Activated CD4-positive, alpha-beta memory T cell treated with anti-CD3 and anti-CD28 coated beads for 36 hours (primary cell): ENCODE data around the gene RIMBP2. TPM values are rescaled to one million over a fixed set of nuclear protein-coding genes. Genes with fewer than 3 reads are reported as not detected.

Source experiments
- CTCF ChIA-PET: fragments of 350-600 bp; sonication (Branson Sonifier 250); formaldehyde crosslinking; loops from one replicate; lab custom pipeline; 2021; ENCODE audit warnings: antibody characterized with exemption, inconsistent platforms; lab: Charles Lee
- POLR2A ChIA-PET: fragments of 350-600 bp; sonication (Branson Sonifier 250); formaldehyde crosslinking; loops from one replicate; lab custom pipeline; 2021; ENCODE audit warnings: antibody characterized with exemption; lab: Charles Lee
- DNase-seq: peaks from one replicate; pipeline ENCODE4 v3.0.0-alpha.2; 2020
- H3K27ac Mint-ChIP-seq: one replicate; pipeline ENCODE4 v1.8.0; 2021; ENCODE audit warnings: mixed read lengths
- H3K27me3 Mint-ChIP-seq: one replicate; pipeline ENCODE4 v1.8.0; 2021; ENCODE audit warnings: mixed read lengths
- H3K36me3 Mint-ChIP-seq: one replicate; pipeline ENCODE4 v1.8.0; 2021; ENCODE audit warnings: mixed read lengths
- H3K4me1 Mint-ChIP-seq: one replicate; pipeline ENCODE4 v1.8.0; 2021; ENCODE audit warnings: low read depth, mixed read lengths
- H3K4me3 Mint-ChIP-seq: one replicate; pipeline ENCODE4 v1.8.0; 2021; ENCODE audit warnings: mild to moderate bottlenecking, mixed read lengths
- H3K9me3 Mint-ChIP-seq: one replicate; pipeline ENCODE4 v1.8.0; 2021; ENCODE audit warnings: mixed read lengths
- intact Hi-C: fragments of 100-400 bp; cut with micrococcal nuclease; formaldehyde crosslinking; loops from one replicate; pipeline ENCODE4 v1.15.1; 2023
- total RNA-seq, 2 experiments: library from RNA; stranded (reverse); gene quantifications; one replicate each; pipeline ENCODE4 v1.2.3, GENCODE V29; 2021

The RIMBP2 gene
- total RNA-seq, 2 experiments from 2014 or later: 0.27 TPM; not detected in 1

DNA sequence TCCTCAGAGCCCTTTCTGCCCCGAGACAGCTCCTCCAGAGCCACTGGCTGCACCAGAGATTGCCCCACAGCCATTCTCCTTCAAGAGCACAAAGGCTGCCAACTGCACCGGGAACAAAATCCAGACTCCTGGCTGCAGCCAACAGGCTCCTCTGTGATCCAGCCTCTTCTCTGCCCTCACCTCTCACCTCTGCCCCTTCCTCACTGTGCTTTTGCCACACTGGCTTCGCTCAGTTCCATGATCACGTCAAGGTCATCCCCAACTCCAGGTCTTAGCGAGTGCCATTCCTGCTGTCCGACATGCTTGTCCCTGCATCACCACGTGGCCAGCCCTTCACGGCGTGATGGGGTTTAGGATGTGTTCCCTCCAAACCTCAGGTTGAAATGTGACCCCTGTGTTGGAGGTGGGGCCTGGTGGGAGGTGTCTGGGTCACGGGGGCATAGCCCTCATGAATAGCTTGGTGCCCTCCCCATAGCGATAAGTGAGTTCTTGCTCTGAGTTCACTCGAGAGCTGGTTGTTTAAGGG is 229.1 kb downstream of the RIMBP2 start:
- Mint-ChIP-seq H3K27ac (no peak overlapping the region), H3K27me3 (no peaks in the 10 kb centered on the region), H3K4me1 (no peaks in the 10 kb centered on the region), H3K36me3 (no peaks in the 10 kb centered on the region), H3K4me3 (no peak overlapping the region), H3K9me3 (peaks cover 9% of the 10 kb centered on the region)
- CTCF ChIA-PET: no interaction called here
- intact Hi-C loops: no loop called here
- no peak for DNase-seq
- POLR2A ChIA-PET: no interaction called here

DNA sequence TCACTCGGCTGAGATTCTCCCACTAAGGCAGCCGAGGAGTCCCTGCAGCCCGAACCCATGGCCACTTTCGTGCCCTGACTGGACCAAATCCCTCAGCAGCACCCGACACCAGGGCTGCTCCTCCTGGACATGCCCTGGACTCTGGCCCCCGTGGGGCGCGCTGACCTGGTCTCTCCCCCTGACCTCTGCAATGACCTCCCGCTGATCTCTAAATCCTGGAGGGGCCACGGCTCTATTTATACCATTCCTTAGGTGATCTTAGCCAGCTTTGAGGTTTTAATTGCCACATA is 230.0 kb downstream of the RIMBP2 start:
- H3K36me3 Mint-ChIP-seq: no peaks in the 10 kb centered on the region
- ChIA-PET POLR2A (no interaction called here), CTCF (no interaction called here)
- H3K4me3 Mint-ChIP-seq: no peak overlapping the region
- DNase-seq: no peak
- no peaks in the 10 kb centered on the region for H3K27me3 Mint-ChIP-seq
- peaks cover 9% of the 10 kb centered on the region for H3K9me3 Mint-ChIP-seq
- H3K4me1 Mint-ChIP-seq: no peaks in the 10 kb centered on the region
- no peak overlapping the region for H3K27ac Mint-ChIP-seq
- intact Hi-C loops: no loop called here

DNA sequence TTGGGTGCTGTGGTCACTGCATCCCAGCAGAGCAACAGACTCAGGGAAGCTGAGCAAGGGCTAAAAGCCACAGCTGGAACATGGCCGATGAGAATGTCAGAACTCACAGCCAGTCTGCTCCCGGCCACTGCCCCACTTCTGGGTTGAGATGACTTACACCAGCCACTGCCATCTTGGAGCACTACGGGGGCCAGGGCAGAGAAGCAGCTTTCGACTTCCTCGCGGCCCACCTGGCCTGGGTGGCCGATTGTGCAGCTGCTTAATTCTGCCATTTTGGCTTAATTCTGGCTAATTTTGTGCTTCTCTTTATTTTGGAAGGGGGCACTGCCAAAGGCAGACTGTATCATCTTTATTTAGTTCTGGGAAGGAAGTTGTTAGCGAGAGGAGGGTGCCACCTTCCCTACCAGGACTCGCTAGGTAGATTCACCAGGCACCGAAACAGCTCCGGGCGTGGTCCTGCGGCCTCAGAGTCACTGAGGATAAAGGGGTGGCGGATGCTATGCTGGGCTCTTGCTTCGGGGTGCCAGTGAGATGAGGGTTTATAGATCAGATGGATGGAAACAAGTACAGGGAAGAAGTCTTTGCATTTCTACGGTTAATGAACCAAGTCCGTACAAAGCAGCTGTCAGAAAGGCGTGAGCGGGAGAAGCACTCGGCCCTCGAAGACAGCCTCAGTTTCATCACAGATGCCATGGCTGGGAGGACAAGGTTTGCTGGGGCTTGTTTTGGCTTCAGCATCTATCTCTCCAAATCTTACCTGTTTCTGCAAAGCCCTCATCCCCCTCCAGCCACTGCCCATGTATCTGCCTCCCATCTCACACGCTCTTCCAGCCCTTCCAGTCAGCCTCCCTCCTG is 230.6 kb downstream of the RIMBP2 start:
- H3K27me3 Mint-ChIP-seq: no peaks in the 10 kb centered on the region
- intact Hi-C loops: no loop called here
- no peak for DNase-seq
- H3K4me3 Mint-ChIP-seq: no peak overlapping the region
- H3K9me3 Mint-ChIP-seq: peaks cover 9% of the 10 kb centered on the region
- CTCF ChIA-PET: no interaction called here
- POLR2A ChIA-PET: no interaction called here
- no peak overlapping the region for H3K27ac Mint-ChIP-seq
- no peaks in the 10 kb centered on the region for H3K36me3 Mint-ChIP-seq
- no peaks in the 10 kb centered on the region for H3K4me1 Mint-ChIP-seq

GRCh38 chr12:130484221-130484620 is 231.9 kb downstream of the RIMBP2 start:
- H3K36me3 Mint-ChIP-seq: no peaks in the 10 kb centered on the region
- ChIA-PET POLR2A (no interaction called here), CTCF (no interaction called here)
- H3K27me3 Mint-ChIP-seq: no peaks in the 10 kb centered on the region
- intact Hi-C loops: no loop called here
- DNase-seq: no peak
- H3K9me3 Mint-ChIP-seq: peaks cover 5% of the 10 kb centered on the region
- H3K27ac Mint-ChIP-seq: no peak overlapping the region
- no peaks in the 10 kb centered on the region for H3K4me1 Mint-ChIP-seq
- no peak overlapping the region for H3K4me3 Mint-ChIP-seq

DNA sequence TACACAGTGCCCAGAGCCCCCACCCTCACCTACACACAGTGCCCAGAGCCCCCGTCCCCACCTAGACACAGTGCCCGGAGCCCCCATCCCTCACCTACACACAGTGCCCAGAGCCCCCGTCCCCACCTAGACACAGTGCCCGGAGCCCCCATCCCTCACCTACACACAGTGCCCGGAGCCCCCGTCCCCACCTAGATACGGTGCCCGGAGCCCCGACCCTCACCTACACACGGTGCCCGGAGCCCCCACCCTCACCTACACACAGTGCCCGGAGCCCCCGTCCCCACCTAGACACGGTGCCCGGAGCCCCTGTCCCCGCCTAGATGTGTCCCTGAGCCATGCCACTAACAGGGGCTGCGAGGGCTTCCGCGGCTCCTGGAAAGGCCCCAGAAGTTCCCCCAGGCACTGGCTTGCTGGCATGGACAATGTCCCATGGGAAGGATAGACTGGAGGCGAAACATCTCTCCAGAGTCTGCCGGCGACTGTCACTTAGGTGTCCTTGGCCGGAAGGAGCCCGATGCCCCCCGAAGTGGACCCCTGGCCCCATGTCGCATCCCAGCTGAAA is 232.4 kb downstream of the RIMBP2 start:
- no peak overlapping the region for H3K4me3 Mint-ChIP-seq
- ChIA-PET CTCF (no interaction called here), POLR2A (no interaction called here)
- DNase-seq: no peak
- H3K27me3 Mint-ChIP-seq: no peaks in the 10 kb centered on the region
- no peak overlapping the region for H3K27ac Mint-ChIP-seq
- no peaks in the 10 kb centered on the region for H3K4me1 Mint-ChIP-seq
- no peaks in the 10 kb centered on the region for H3K36me3 Mint-ChIP-seq
- no peaks in the 10 kb centered on the region for H3K9me3 Mint-ChIP-seq
- intact Hi-C loops: no loop called here

- H3K4me3 Mint-ChIP-seq: no peak overlapping the region
- intact Hi-C loops: no loop called here
- CTCF ChIA-PET: no interaction called here
- no peaks in the 10 kb centered on the region for H3K36me3 Mint-ChIP-seq
- H3K27me3 Mint-ChIP-seq: no peaks in the 10 kb centered on the region
- no peaks in the 10 kb centered on the region for H3K4me1 Mint-ChIP-seq
- H3K27ac Mint-ChIP-seq: no peak overlapping the region
- POLR2A ChIA-PET: no interaction called here
- no peak for DNase-seq
- H3K9me3 Mint-ChIP-seq: no peaks in the 10 kb centered on the region
Observed at GRCh38 chr12:130482448-130482847, 233.7 kb downstream of the RIMBP2 start.

DNA sequence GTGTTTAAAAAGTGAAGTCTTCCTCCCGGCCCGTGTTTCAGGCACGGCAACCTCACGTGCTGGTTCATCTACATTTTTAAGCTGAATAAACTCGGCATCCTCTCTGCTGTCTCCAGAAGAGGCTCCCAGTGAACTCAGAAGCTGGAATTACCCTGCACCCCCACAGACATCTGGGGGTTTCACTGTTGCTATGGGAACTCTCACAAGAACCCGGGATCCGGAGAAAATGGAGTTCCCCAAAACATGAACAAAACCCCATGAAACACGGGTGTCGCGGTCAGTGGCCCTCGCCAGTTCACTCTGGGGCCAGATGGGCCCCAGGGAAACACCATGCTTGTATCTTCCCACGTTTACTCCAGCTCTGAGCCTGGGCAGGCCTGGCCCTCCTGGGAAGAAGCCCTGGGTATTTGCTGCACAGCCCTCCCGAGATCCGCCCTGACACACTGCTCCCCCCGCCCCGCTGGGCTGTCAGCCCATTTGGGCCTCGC is 234.7 kb downstream of the RIMBP2 start:
- POLR2A ChIA-PET: no interaction called here
- H3K4me1 Mint-ChIP-seq: no peaks in the 10 kb centered on the region
- intact Hi-C loops: no loop called here
- H3K9me3 Mint-ChIP-seq: no peaks in the 10 kb centered on the region
- CTCF ChIA-PET: no interaction called here
- no peak overlapping the region for H3K27ac Mint-ChIP-seq
- H3K4me3 Mint-ChIP-seq: no peak overlapping the region
- DNase-seq: no peak
- no peaks in the 10 kb centered on the region for H3K27me3 Mint-ChIP-seq
- no peaks in the 10 kb centered on the region for H3K36me3 Mint-ChIP-seq

- intact Hi-C loops: no loop called here
- Mint-ChIP-seq H3K27me3 (no peaks in the 10 kb centered on the region), H3K36me3 (no peaks in the 10 kb centered on the region), H3K4me3 (no peak overlapping the region), H3K27ac (no peak overlapping the region), H3K4me1 (no peaks in the 10 kb centered on the region), H3K9me3 (no peaks in the 10 kb centered on the region)
- no peak for DNase-seq
- CTCF ChIA-PET: no interaction called here
- POLR2A ChIA-PET: no interaction called here
Observed at GRCh38 chr12:130480887-130481286, 235.2 kb downstream of the RIMBP2 start.

DNA sequence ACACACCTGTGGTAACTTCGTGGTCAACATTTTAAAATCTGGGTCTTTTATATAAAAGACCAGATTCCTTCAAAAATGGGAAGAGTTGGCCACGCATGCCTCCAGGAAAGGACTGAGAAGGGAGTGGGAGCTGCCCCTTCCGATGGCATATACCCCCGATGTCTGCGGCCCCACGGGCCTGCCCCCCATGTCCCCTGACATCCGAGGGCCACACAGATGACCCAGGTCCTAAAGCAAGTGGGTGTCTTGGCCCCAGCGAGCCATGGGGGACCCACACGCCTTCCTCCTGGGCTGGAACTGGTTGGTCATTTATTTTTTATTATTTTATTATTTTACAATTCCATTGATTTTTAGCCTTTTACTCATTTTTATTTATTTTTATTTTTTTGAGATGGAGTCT is 235.9 kb downstream of the RIMBP2 start:
- ChIA-PET CTCF (no interaction called here), POLR2A (no interaction called here)
- Mint-ChIP-seq H3K36me3 (no peaks in the 10 kb centered on the region), H3K4me3 (no peak overlapping the region), H3K9me3 (no peaks in the 10 kb centered on the region), H3K4me1 (no peaks in the 10 kb centered on the region), H3K27me3 (no peaks in the 10 kb centered on the region), H3K27ac (no peak overlapping the region)
- intact Hi-C loops: no loop called here
- no peak for DNase-seq

DNA sequence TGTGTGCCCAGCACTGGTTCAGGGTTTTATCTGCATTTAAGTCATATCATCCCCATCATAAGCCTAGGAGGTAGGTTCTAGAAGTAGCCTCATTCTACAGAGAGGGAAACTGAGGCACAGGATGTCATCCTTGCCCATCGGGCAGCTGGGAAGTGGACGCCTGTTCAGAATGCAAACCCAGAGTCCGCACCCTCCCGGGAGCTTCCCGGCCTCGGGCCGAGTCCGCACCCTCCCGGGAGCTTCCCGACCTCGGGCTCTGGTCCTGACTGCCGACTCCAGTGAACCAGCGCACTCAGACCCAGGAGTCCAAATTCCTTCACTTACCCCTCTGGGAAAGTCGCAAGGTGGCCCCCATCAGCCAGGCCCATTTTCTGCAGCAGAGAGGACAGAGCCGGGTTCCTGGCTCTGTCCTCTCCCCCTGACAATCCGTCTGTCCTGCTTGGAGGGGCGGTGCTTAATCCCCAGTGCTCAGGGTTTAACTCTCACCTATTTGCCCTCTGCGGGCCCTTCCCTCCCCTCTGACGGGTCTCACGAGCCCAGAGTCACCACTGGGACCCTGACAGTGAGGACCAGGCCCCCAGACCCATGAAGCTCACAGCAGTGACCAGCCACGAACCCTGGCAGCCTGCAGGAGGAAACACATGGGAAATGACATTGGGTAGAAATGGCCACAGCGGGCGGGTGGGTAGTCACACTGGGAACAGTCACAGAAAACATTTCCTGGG is 236.5 kb downstream of the RIMBP2 start:
- intact Hi-C loops: no loop called here
- no peaks in the 10 kb centered on the region for H3K9me3 Mint-ChIP-seq
- ChIA-PET POLR2A (no interaction called here), CTCF (no interaction called here)
- H3K27ac Mint-ChIP-seq: no peak overlapping the region
- DNase-seq: no peak
- no peaks in the 10 kb centered on the region for H3K4me1 Mint-ChIP-seq
- no peaks in the 10 kb centered on the region for H3K36me3 Mint-ChIP-seq
- H3K27me3 Mint-ChIP-seq: no peaks in the 10 kb centered on the region
- H3K4me3 Mint-ChIP-seq: no peak overlapping the region

- Mint-ChIP-seq H3K4me1 (no peaks in the 10 kb centered on the region), H3K9me3 (no peaks in the 10 kb centered on the region), H3K36me3 (no peaks in the 10 kb centered on the region), H3K4me3 (no peak overlapping the region), H3K27ac (no peak overlapping the region), H3K27me3 (no peaks in the 10 kb centered on the region)
- ChIA-PET POLR2A (no interaction called here), CTCF (no interaction called here)
- intact Hi-C loops: no loop called here
- no peak for DNase-seq
Observed at GRCh38 chr12:130478786-130479185, 237.3 kb downstream of the RIMBP2 start.

GRCh38 chr12:130477701-130478100 is 238.4 kb downstream of the RIMBP2 start:
- Mint-ChIP-seq H3K9me3 (no peaks in the 10 kb centered on the region), H3K27ac (no peak overlapping the region), H3K36me3 (no peaks in the 10 kb centered on the region), H3K4me1 (no peaks in the 10 kb centered on the region), H3K27me3 (no peaks in the 10 kb centered on the region), H3K4me3 (no peak overlapping the region)
- ChIA-PET POLR2A (no interaction called here), CTCF (no interaction called here)
- DNase-seq: no peak
- intact Hi-C loops: no loop called here
